ENCODE results near the gene LSM4. TPM values are rescaled to one million over a fixed set of nuclear protein-coding genes. Genes with fewer than 3 reads are reported as not detected.

LSM4 gene
- total and polyA plus RNA-seq, 10 of the 15 experiments (the other 5 are each of a cell fraction or from before 2014, with no cell fraction given): 12.6 to 652 (median 217) TPM

- ChIA-PET SMC1A (ENCODE audit: uncharacterized antibody, unreplicated experiment) (interaction anchor here (1.9 to 4.3 kb wide), 5 partner anchors 11 to 37 kb away, joined by 9 to 58 read pairs (median 10); partner anchors contain the start of genes JUND and LSM4), RAD21 (ENCODE audit: unreplicated experiment) (interaction anchor here (0.8 to 5.8 kb wide), 11 partner anchors 11 to 123 kb away, joined by 3 to 136 read pairs (median 6); partner anchors contain the start of genes JUND, LSM4 and RAB3A), CTCF (interaction anchor here (1.5 to 4.5 kb wide), 6 partner anchors 10 to 37 kb away, joined by 4 to 81 read pairs (median 18); partner anchors contain the start of genes JUND and LSM4), POLR2A (interaction anchor here (0.5 to 5.8 kb wide), 13 partner anchors 11 to 413 kb away, joined by 3 to 172 read pairs (median 6); partner anchors contain the start of genes JUND, LSM4 and SSBP4)
- no TSS peak for BruUV-seq (replicated peaks)
- Histone ChIP-seq H3K9ac (ENCODE audit: control insufficient read depth, insufficient read depth, low read length) (peak overlapping the region; percentile 93), H4K20me1 (ENCODE audit: control insufficient read depth, insufficient read depth) (no peaks in the 10 kb centered on the region), H2AFZ (ENCODE audit: control insufficient read depth, low read depth, low read length) (peak overlapping the region; percentile 61), H3K79me2 (ENCODE audit: control insufficient read depth, insufficient read depth, low read length) (peaks cover 5% of the 10 kb centered on the region), H3K27me3 (replicated peaks in 1 of 2; ENCODE audit: control insufficient read depth in 2 of 2, insufficient read depth in 2 of 2, low read length in 1 of 2) (no peaks in the 10 kb centered on the region; a peak in 1 of 4 replicates), H3K4me1 (ENCODE audit: control insufficient read depth, insufficient read depth, low read length) (peaks cover 32% of the 10 kb centered on the region), H3K9me3 (replicated peaks; ENCODE audit: control insufficient read depth, insufficient read depth, low read length) (no peaks in the 10 kb centered on the region; the same call in 2 of the 3 replicates), H3K4me3 (peak overlapping the region; percentile 96), H3K27ac (ENCODE audit: control insufficient read depth, insufficient read depth) (peak overlapping the region; percentile 96), H3K4me2 (ENCODE audit: control insufficient read depth, insufficient read depth) (peak overlapping the region; percentile 99), H3K36me3 (ENCODE audit: control insufficient read depth in 2 of 2, insufficient read depth in 2 of 2, low read length in 1 of 2) (no peaks in the 10 kb centered on the region)
- ATAC-seq (peak; percentile 69), FAIRE-seq (peak; percentile 69), DNase-seq (ENCODE audit: low read depth, low spot score) (no peak)
- in situ Hi-C loops (cut with MboI) (no loop called here), intact Hi-C loops (cut with micrococcal nuclease; ENCODE audit: unreplicated experiment) (loop anchor here (1.0 kb wide), 1 partner anchor 31 kb away; the partner anchor contains the start of gene LSM4)
- 2% methylated on average over 48 of the region's 75 CpGs for WGBS (ENCODE audit: insufficient coverage, insufficient replicate concordance, low lambda C conversion rate, missing lambda C conversion rate)
- TF ChIP-seq TAF1 (IDR thresholded peaks at IDR 0.05; ENCODE audit: borderline replicate concordance, low read depth, low read length) (peak; percentile 58; the same call in 1 of the 2 replicates), E2F8 (IDR thresholded peaks at IDR 0.05; ENCODE audit: low read depth, partially characterized antibody) (no peak), FOS (IDR thresholded peaks at IDR 0.05; ENCODE audit: borderline replicate concordance, extremely low read depth, insufficient read length) (no peak), SP1 (IDR thresholded peaks at IDR 0.05; ENCODE audit: low read depth, low read length) (peak; percentile 72), IKZF2 (IDR thresholded peaks at IDR 0.05) (peak; percentile 92 to 96), EGR1 (IDR thresholded peaks at IDR 0.05; ENCODE audit: borderline replicate concordance in 1 of 2, low read depth in 2 of 2, low read length in 2 of 2) (peak in 1 of 2 experiments; percentile 100; a peak in 2 of 3 replicates), SIN3A (IDR thresholded peaks at IDR 0.05; ENCODE audit: low read depth, low read length) (peak; percentile 66; the same call in 1 of the 2 replicates), SKIL (IDR thresholded peaks at IDR 0.05; ENCODE audit: low read depth, poor library complexity, severe bottlenecking) (peak; percentile 32), EZH2 (IDR thresholded peaks at IDR 0.05; ENCODE audit: borderline replicate concordance, control insufficient read depth, low read depth, low read length) (no peak), TCF12 (IDR thresholded peaks at IDR 0.05; ENCODE audit: low read depth, low read length) (peak; percentile 80; the same call in 1 of the 2 replicates), POU2F2 (IDR thresholded peaks at IDR 0.05; ENCODE audit: borderline replicate concordance, low read depth, low read length) (peak; percentile 73; the same call in 2 of the 3 replicates), TCF3 (IDR thresholded peaks at IDR 0.05; ENCODE audit: borderline replicate concordance, insufficient read depth, low read depth, low read length) (0 out of 2 replicates have a peak, but pooled peaks have one; percentile 57), SMC3 (IDR thresholded peaks at IDR 0.05; ENCODE audit: borderline replicate concordance, low read length) (no peak), WRNIP1 (IDR thresholded peaks at IDR 0.05; ENCODE audit: borderline replicate concordance, low read depth, low read length) (no peak)
Observed at GRCh38 chr19:18291590-18292461, 31.1 kb downstream of the LSM4 start.
